Measurements from ENCODE around the gene VWCE. TPM values are rescaled to one million over a fixed set of nuclear protein-coding genes. Genes with fewer than 3 reads are reported as not detected.
A peak's percentile ranks its signal among the peaks of the same experiment; 100 is the strongest.

VWCE gene
- total RNA-seq, 4 donors from 2014 or later, result 0.32 to 1.4 (median 0.58) TPM

- DNase-seq (ENCODE audit: extremely low spot score), result no peak
- peaks cover 0 to 8% (median 0%) of the 10 kb centered on the region in 4 donors for H3K27me3 ChIP-seq
- peak overlapping the region in 1 of 4 donors; percentile 27 for H3K4me3 ChIP-seq
- H3K4me1 ChIP-seq, result peaks cover 0 to 12% (median 10%) of the 10 kb centered on the region in 4 donors
- no peaks in the 10 kb centered on the region for H3K9me3 ChIP-seq
- TF ChIP-seq CTCF (IDR thresholded peaks at IDR 0.05), result no peak
- TF ChIP-seq POLR2AphosphoS5 (IDR thresholded peaks at IDR 0.05), result no peak
- TF ChIP-seq EP300 (IDR thresholded peaks at IDR 0.05), result no peak
- TF ChIP-seq POLR2A (IDR thresholded peaks at IDR 0.05; ENCODE audit: low read depth), result no peak
- H3K36me3 ChIP-seq, result no peaks in the 10 kb centered on the region
- intact Hi-C loops (cut with DNase I), result no loop called here
- WGBS, result 57% methylated on average over 28 of the region's 35 CpGs
- no peak overlapping the region for H3K27ac ChIP-seq (replicated peaks in 1 of 4)
Measured at GRCh38 chr11:61281581-61282250, 13.4 kb downstream of the VWCE start.

- intact Hi-C loops (cut with DNase I), result no loop called here
Measured at GRCh38 chr11:61280883-61281580, 14.1 kb downstream of the VWCE start.

GRCh38 chr11:61279934-61280659 is 15.0 kb downstream of the VWCE start:
- peaks cover 0 to 8% (median 0%) of the 10 kb centered on the region in 4 donors for H3K27me3 ChIP-seq
- no peaks in the 10 kb centered on the region for H3K36me3 ChIP-seq
- WGBS, result 85% methylated on average over 12 of the region's 12 CpGs
- peaks cover 0 to 12% (median 10%) of the 10 kb centered on the region in 4 donors for H3K4me1 ChIP-seq
- no peaks in the 10 kb centered on the region for H3K9me3 ChIP-seq
- TF ChIP-seq EP300 (IDR thresholded peaks at IDR 0.05) (no peak), CTCF (IDR thresholded peaks at IDR 0.05) (no peak), POLR2A (IDR thresholded peaks at IDR 0.05; ENCODE audit: low read depth) (no peak), POLR2AphosphoS5 (IDR thresholded peaks at IDR 0.05) (no peak)
- intact Hi-C loops (cut with DNase I), result no loop called here
- H3K27ac ChIP-seq (replicated peaks in 1 of 4), result no peak overlapping the region
- DNase-seq (ENCODE audit: extremely low spot score), result no peak
- H3K4me3 ChIP-seq, result no peak overlapping the region

More at GRCh38 chr11:61280883-61281580, 14.1 kb downstream of the VWCE start:
- 91% methylated on average over 20 of the region's 20 CpGs for WGBS
- Histone ChIP-seq H3K36me3 (no peaks in the 10 kb centered on the region), H3K27ac (replicated peaks in 1 of 4) (no peak overlapping the region), H3K9me3 (no peaks in the 10 kb centered on the region), H3K27me3 (peaks cover 0 to 8% (median 0%) of the 10 kb centered on the region in 4 donors), H3K4me3 (peak overlapping the region in 1 of 4 donors; percentile 27), H3K4me1 (peaks cover 0 to 12% (median 10%) of the 10 kb centered on the region in 4 donors)
- no peak for DNase-seq (ENCODE audit: extremely low spot score)
- TF ChIP-seq EP300 (IDR thresholded peaks at IDR 0.05) (no peak), POLR2A (IDR thresholded peaks at IDR 0.05; ENCODE audit: low read depth) (no peak), POLR2AphosphoS5 (IDR thresholded peaks at IDR 0.05) (no peak)

GRCh38 chr11:61278001-61278470 is 17.1 kb downstream of the VWCE start:
- Histone ChIP-seq H3K27me3 (peaks cover 0 to 11% (median 0%) of the 10 kb centered on the region in 4 donors), H3K4me3 (no peak overlapping the region), H3K4me1 (peaks cover 0 to 12% (median 10%) of the 10 kb centered on the region in 4 donors), H3K9me3 (no peaks in the 10 kb centered on the region), H3K27ac (replicated peaks in 1 of 4) (no peak overlapping the region), H3K36me3 (no peaks in the 10 kb centered on the region)
- TF ChIP-seq POLR2A (IDR thresholded peaks at IDR 0.05; ENCODE audit: low read depth) (no peak), POLR2AphosphoS5 (IDR thresholded peaks at IDR 0.05) (no peak), CTCF (IDR thresholded peaks at IDR 0.05) (no peak)
- intact Hi-C loops (cut with DNase I), result no loop called here
- 67% methylated on average over 10 of the region's 10 CpGs for WGBS
- no peak for DNase-seq (ENCODE audit: extremely low spot score)

Measured in esophagus muscularis mucosa (tissue), 4 donors.